GM21723 (cell line): Measurements from ENCODE around the gene ATP2A1.
"Not testable (repeated sequence)": the region's sequence is repeated elsewhere in the genome, so short reads cannot be mapped to it uniquely, and the experiment has no call there.

ENCODE experiments used
- ATAC-seq: cut with Tn5 transposase; IDR thresholded peaks from one replicate; pipeline ENCODE4 v1.9.1; 2021; ENCODE audit warnings: mild to moderate bottlenecking, moderate library complexity; ENCODE audit not compliant: unreplicated experiment

ATP2A1 gene

GRCh38 chr16:28880955-28881354 is 2.7 kb downstream of the ATP2A1 start:
- ATAC-seq: no peak

GRCh38 chr16:28881565-28881964 is 3.3 kb downstream of the ATP2A1 start:
- ATAC-seq: not testable (repeated sequence)

- no peak for ATAC-seq
Observed at GRCh38 chr16:28882551-28883160, 4.4 kb downstream of the ATP2A1 start.

- no peak for ATAC-seq
Observed at GRCh38 chr16:28883221-28883996, 5.1 kb downstream of the ATP2A1 start.

- no peak for ATAC-seq
Observed at GRCh38 chr16:28884045-28884444, 5.8 kb downstream of the ATP2A1 start.

- no peak for ATAC-seq
Observed at GRCh38 chr16:28886945-28887344, 8.7 kb downstream of the ATP2A1 start.

- ATAC-seq: not testable (repeated sequence)
Observed at GRCh38 chr16:28890355-28890754, 12.1 kb downstream of the ATP2A1 start.

GRCh38 chr16:28891964-28892890 is 13.9 kb downstream of the ATP2A1 start:
- no peak for ATAC-seq

- ATAC-seq: no peak
Observed at GRCh38 chr16:28893291-28893690, 15.0 kb downstream of the ATP2A1 start.

- no peak for ATAC-seq
Observed at GRCh38 chr16:28895609-28896008, 17.3 kb downstream of the ATP2A1 start.

GRCh38 chr16:28897826-28898225 is 19.5 kb downstream of the ATP2A1 start:
- ATAC-seq: no peak

- ATAC-seq: no peak
Observed at GRCh38 chr16:28898266-28898665, 20.0 kb downstream of the ATP2A1 start.

- no peak for ATAC-seq
Observed at GRCh38 chr16:28898942-28899341, 20.7 kb downstream of the ATP2A1 start.

- ATAC-seq: no peak
Observed at GRCh38 chr16:28899882-28900590, 21.7 kb downstream of the ATP2A1 start.

GRCh38 chr16:28900601-28901000 is 22.3 kb downstream of the ATP2A1 start:
- ATAC-seq: no peak

GRCh38 chr16:28901862-28902261 is 23.6 kb downstream of the ATP2A1 start:
- ATAC-seq: no peak

GRCh38 chr16:28902909-28903308 is 24.6 kb downstream of the ATP2A1 start:
- no peak for ATAC-seq

- no peak for ATAC-seq
Observed at GRCh38 chr16:28903344-28904042, 25.2 kb downstream of the ATP2A1 start.

GRCh38 chr16:28904363-28904762 is 26.1 kb downstream of the ATP2A1 start:
- no peak for ATAC-seq

- ATAC-seq: no peak
Observed at GRCh38 chr16:28904828-28905227, 26.5 kb downstream of the ATP2A1 start.
